Measurements from ENCODE around the gene ZNF385D.

ZNF385D gene

DNA sequence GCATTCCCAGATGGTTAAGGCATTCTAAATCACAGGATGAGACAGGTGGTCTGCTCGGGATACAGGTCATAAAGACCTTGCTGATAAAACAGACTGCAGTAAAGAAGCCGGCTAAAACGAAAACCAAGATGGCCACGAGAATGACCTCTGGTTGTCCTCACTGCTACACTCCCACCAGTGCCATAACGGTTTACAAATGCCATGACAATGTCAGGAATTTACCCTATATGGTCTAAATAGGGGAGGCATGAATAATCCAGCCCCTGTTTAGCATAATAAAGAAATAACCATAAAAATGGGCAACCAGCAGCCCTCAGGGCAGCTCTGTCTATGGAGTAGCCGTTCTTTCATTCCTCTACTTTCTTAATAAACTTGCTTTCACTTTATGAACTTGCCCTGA lies 151.1 kb downstream of the ZNF385D start:
- DNase-seq (ENCODE audit: low spot score), result no peak

DNA sequence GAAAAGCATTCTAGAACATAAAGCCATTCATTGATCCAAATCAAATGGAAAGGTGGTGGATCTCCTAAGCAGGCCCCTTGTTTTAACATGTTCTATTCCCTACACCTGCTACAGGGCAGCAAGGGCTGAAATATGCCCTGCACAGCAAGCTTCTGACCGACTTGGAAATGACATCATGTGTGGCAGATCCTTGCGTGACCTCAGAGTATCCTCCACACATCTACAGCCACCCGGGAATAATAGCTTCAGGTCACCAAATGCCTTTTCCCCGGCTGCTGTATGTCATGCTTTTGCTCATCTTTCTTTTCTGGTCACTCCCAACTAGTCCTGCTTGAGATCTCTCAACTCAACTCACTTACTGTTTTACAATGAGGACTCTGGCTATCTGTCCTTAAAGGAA lies 158.2 kb downstream of the ZNF385D start:
- no peak for DNase-seq (ENCODE audit: low spot score)

GRCh38 chr3:21587894-21588293 lies 163.1 kb downstream of the ZNF385D start:
- no peak for DNase-seq (ENCODE audit: low spot score)

GRCh38 chr3:21585216-21585740 lies 165.7 kb downstream of the ZNF385D start:
- DNase-seq (ENCODE audit: low spot score), result no peak

- DNase-seq (ENCODE audit: low spot score), result no peak
These were observed 177.7 kb downstream of the ZNF385D start for GRCh38 chr3:21573291-21573690.

DNA sequence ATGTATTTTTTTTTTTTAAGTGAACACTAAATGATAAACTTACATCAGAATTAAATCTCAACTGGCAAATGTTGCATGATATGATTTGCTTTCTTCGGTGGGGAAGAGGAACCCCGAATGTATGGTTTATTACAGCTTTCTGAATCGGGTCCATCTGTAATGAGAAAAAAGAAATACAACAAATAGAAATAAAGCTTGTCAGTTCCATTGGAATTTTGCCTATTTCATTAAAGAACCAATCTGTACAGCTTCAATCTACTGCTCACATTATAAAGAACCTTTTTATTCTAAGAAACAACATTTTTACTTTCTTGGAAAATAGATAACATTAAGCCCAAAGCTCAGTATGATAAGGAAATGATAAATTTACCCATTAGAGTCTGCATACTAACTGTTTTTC lies 186.5 kb downstream of the ZNF385D start:
- no peak for DNase-seq (ENCODE audit: low spot score)

DNA sequence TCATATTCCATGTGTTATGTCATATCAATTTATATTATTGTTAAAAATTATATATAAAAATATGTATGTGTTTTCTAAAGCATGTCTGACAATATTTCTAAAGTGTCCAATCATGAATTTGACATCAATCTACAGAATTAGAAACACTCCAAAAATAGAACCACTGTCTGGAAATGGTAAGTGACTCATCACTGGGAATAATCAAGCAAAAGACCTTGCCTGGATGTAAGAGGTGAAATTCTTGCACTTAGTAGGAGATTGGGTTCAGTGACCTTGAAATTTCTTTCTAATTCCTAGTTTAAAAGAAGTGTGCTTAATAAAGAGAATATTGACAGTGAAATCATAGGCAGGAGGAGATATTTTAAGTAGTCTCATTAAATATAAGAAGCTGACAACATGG lies 188.8 kb downstream of the ZNF385D start:
- DNase-seq (ENCODE audit: low spot score), result no peak

DNA sequence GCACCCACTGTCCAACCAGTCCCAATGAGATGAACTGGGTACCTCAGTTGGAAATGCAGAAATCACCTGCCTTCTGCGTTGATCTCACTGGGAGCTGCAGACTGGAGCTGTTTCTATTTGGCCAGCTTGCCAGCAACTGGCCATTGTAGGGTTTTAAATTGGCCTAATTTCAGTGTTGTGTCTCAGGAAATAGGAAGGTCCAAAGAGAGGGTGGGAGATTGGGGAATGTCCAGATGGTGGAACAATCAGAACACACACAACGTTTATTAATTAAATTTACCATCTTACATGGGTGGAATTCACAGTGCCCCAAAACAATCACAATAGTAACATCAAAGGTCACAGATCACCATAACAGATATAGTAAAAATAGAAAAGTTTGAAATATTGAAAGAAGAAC lies 189.5 kb downstream of the ZNF385D start:
- no peak for DNase-seq (ENCODE audit: low spot score)

DNA sequence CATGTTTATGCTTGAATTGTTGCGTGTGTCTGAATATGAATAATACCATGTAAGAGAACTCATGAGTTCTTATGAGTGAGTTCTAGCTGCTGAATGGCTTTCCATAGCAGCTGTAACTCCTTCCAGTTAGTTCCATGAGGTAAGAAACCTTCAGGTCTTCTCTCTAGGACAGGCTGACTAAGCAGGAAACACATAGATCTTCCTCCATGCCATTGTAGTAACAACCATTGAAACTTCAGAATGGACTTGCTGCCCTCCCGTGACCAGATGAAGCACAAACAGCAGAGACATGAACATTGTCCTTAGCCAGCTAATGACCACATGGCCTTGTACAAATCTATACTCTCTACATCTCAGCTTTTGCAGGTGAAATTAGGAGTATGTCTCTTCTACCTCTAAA lies 200.0 kb downstream of the ZNF385D start:
- DNase-seq (ENCODE audit: low spot score), result no peak

GRCh38 chr3:21544076-21544462 lies 206.9 kb downstream of the ZNF385D start:
- DNase-seq (ENCODE audit: low spot score), result no peak

DNA sequence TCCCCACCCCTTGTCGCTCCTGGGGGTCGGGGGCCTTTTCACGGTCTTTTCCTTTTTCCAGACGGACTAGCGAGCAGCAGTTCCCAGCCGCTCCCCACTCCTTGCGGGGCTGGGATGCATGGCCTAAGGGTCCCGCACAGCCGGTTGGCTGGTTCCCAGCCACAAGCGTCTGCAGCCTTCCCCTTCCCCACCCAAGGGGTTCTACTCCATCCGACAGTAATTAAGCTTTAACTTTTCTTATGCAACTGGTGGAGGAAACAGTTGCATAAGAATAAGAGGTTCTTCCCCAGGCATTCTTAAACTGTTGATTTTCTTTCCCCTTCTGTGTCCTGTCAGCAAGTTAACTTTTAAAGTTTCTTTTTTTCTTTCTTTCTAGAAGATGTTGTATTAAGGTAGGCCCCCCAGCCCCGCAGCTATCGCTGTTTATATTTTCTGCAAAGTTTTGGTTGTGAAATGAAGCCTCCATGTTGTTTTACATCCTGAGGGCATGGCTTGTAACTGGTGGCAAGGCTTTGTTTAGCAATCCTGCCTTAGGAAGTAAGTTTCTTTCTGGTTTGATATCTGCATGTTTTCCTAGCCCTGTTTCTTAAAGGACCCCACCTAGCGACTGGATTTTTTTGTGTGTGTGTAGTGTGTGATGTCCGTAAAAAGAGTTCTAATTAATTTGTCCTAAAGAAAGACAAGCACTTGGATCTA lies 207.5 kb downstream of the ZNF385D start:
- no peak for DNase-seq (ENCODE audit: low spot score)

DNA sequence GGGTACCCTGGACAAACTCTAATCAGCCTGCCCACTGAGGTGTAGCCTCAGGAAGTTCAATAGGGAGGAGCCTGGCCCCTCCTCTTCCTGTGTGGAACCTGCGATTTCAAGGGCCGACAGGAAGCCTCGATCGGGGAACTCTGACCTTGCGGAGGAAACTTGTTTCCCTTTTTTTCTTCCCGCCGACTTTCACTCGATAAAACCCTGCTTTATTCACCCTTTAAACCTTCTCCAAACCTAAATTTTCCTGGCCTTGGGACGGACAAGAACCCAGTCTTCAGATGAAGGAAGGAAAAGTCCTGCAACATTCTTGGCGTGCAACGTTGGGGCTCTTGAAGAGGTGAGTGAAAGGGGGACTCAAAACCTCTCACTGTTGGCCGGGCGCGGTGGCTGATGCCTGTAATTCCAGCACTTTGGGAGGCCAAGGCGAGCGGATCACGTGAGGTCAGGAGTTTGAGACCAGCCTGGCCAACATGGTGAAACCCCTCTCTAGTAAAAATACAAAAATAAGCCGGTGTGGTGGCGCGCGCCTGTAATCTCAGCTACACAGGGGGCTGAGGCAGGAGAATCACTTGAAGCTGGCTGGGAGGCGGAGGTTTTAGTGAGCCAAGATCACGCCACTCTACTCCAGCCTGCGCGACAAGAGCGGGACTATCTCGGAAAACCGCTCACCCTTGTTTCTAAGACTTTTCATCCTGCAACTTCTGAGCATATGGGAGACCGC lies 208.2 kb downstream of the ZNF385D start:
- no peak for DNase-seq (ENCODE audit: low spot score)

GRCh38 chr3:21540265-21540664 lies 210.7 kb downstream of the ZNF385D start:
- no peak for DNase-seq (ENCODE audit: low spot score)

GRCh38 chr3:21534462-21534861 lies 216.5 kb downstream of the ZNF385D start:
- no peak for DNase-seq (ENCODE audit: low spot score)

- no peak for DNase-seq (ENCODE audit: low spot score)
These were observed 218.0 kb downstream of the ZNF385D start for GRCh38 chr3:21533002-21533401.

- no peak for DNase-seq (ENCODE audit: low spot score)
These were observed 219.1 kb downstream of the ZNF385D start for GRCh38 chr3:21531909-21532308.

DNA sequence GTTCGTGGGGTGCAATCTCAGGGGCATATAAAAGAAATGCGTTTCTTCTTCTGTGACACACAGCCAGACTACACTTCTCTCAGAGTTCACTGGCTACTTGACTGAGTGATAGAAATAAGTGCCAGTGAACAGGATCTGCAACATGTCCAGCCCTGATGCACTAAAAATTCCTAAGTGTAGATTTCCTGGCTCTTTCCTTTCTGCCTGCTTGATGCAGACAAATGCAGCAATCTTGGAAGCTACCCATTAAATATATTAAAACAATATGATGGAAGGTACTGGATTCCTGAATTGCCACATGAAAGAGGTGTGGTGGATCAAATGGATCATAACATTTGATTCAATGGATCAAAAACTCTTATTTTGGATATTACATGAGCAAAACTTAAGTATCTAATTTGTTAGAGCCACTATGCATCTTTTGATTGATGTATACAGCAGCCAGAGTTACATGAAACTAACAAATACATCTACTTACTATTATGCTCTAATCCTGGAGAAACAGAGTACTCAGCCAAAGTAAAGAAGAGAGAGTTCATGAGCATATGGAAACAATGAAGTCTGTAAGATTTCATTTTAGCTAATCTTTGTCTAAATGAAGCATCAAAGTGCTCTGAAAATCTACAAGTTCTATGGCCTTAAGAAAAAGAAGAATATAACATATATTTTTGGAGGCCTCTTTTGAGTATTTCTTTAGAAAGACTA lies 222.6 kb downstream of the ZNF385D start:
- no peak for DNase-seq (ENCODE audit: low spot score)

GRCh38 chr3:21526461-21526860 lies 224.5 kb downstream of the ZNF385D start:
- no peak for DNase-seq (ENCODE audit: low spot score)

GRCh38 chr3:21524133-21524532 lies 226.9 kb downstream of the ZNF385D start:
- DNase-seq (ENCODE audit: low spot score), result no peak

GRCh38 chr3:21520106-21520963 lies 230.7 kb downstream of the ZNF385D start:
- no peak for DNase-seq (ENCODE audit: low spot score)

DNA sequence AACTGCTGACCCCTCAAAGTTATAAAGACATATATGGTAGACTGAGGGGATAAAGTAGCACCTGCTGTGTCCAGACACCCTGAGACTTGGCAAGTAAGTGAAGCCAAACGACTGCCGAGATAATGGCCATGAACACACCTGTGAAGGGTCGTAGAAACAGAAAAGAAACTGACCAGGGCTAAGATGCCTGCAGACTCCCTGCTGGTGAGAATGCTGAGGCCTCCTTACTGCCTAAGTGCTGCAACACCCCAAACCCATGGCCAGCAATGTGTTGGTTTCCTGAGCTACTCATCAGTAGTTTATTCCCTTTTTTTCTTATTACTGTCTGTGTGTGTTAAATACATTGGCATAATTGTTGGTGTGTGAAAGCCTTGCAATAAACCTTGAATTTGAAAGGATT lies 233.8 kb downstream of the ZNF385D start:
- no peak for DNase-seq (ENCODE audit: low spot score)

DNA sequence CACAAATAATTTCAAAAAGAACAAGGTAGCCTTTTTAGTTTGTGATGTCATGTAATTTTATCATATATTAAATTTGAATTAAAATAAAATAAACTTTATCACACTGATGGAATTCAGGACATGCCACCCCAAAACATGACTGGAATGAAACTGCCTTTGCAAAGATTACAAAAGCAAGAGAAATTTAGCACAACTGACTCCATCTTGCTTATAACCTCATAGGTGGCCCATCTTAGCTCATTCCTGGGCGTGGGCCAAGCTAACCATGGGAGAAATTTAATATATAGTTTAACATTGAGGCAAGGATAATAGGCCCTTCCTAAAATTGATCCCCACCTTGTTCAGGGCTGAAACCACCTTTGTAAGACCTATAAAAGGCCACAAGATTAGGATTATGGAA lies 235.6 kb downstream of the ZNF385D start:
- no peak for DNase-seq (ENCODE audit: low spot score)
